Testis (tissue), 3 donors: ENCODE measurements around the gene NCEH1. TPM values are rescaled to one million over a fixed set of nuclear protein-coding genes. Genes with fewer than 3 reads are reported as not detected.

ENCODE experiments used
- DNase-seq: peaks from one replicate; pipeline ENCODE4 v3.0.0-alpha.2; 2019
- H3K27ac ChIP-seq, 2 donors: fragments of 200-600 bp; sonication (generic); one replicate each; pipeline ENCODE4 v1.5.1; 2019
- H3K27me3 ChIP-seq: fragments of 200-600 bp; sonication (generic); one replicate; pipeline ENCODE4 v1.5.1; 2019
- H3K36me3 ChIP-seq: fragments of 200-600 bp; sonication (generic); one replicate; pipeline ENCODE4 v1.5.1; 2017; ENCODE audit warnings: low read depth; ENCODE audit errors: missing control alignments
- H3K4me1 ChIP-seq: fragments of 200-600 bp; sonication (generic); one replicate; pipeline ENCODE4 v1.5.1; 2019
- H3K4me3 ChIP-seq, 2 donors: fragments of 200-600 bp; sonication (generic); one replicate each; pipeline ENCODE4 v1.5.1; 2017 to 2019
- H3K9me3 ChIP-seq: fragments of 200-600 bp; sonication (generic); one replicate; pipeline ENCODE4 v1.5.1; 2017
- CTCF ChIP-seq, 3 experiments: fragments of 450-650 bp in 2 of 3; fragments of 200-600 bp in 1 of 3; sonication (generic) in 1 of 3; IDR thresholded peaks; one replicate each; pipeline ENCODE4 v1.5.1; 2016 to 2019; ENCODE audit warnings: antibody characterized with exemption in 3 of 3, mild to moderate bottlenecking in 2 of 3, moderate library complexity in 1 of 3
- POLR2A ChIP-seq: fragments of 450-650 bp; IDR thresholded peaks from one replicate; pipeline ENCODE4 v1.6.1; 2017; ENCODE audit warnings: antibody characterized with exemption, mild to moderate bottlenecking, moderate library complexity
- WGBS, 2 donors: methylation state at CpG; one replicate each; pipeline ENCODE4 v1.1.5; 2018; 5-methylcytosine and 5-hydroxymethylcytosine counted together
- intact Hi-C: fragments of 100-400 bp; cut with DNase I; formaldehyde crosslinking; loops from one replicate; pipeline ENCODE4 v1.15.1; 2023; ENCODE audit warnings: low total_unique reads
- polyA plus RNA-seq: library from polyadenylated mRNA; stranded (reverse); fragments of 350-450 nt; fragmentation: Illumina TruSeq; extraction: RNeasy Lipid Tissue Mini Kit (QIAGEN cat#74804); gene quantifications from one replicate; pipeline ENCODE4 v1.2.3, GENCODE V29; 2014; ENCODE audit warnings: low read depth, low replicate concordance; ENCODE audit not compliant: insufficient read depth
- total RNA-seq, 2 donors: library from RNA; depleted of rRNA; stranded (reverse); fragments of >200 nt; gene quantifications; one replicate each; pipeline ENCODE4 v1.2.3, GENCODE V29; 2016

NCEH1 gene
- total and polyA plus RNA-seq, 3 donors from 2014 or later = 3.2 to 3.8 (median 3.3) TPM

- intact Hi-C loops = no loop called here
- H3K27ac ChIP-seq = peak within 1 kb of the TSS; percentile 53 to 79
Observed at GRCh38 chr3:172750368-172751174, 39.7 kb upstream of the NCEH1 start, which contains the start of gene ECT2. Gene ECT2, plus strand, starts transcription at chr3:172750726. Its CDS starts 3,805 bp downstream, at chr3:172754531.

GRCh38 chr3:172750069-172750367 lies 39.2 kb upstream of the NCEH1 start:
- Histone ChIP-seq H3K9me3 (no peaks in the 10 kb centered on the region), H3K4me3 (peak overlapping the region; percentile 70 to 86), H3K4me1 (no peaks in the 10 kb centered on the region), H3K36me3 (no peaks in the 10 kb centered on the region), H3K27ac (peak overlapping the region in 1 of 2 donors; percentile 46), H3K27me3 (no peaks in the 10 kb centered on the region)
- TF ChIP-seq CTCF (IDR thresholded peaks at IDR 0.05) (no peak), POLR2A (no peak)
- no peak for DNase-seq
- intact Hi-C loops = no loop called here
- 11 to 15% methylated on average over 9 of the region's 9 CpGs for WGBS, 2 donors

More at GRCh38 chr3:172750368-172751174, 39.7 kb upstream of the NCEH1 start, which contains the start of gene ECT2:
- peak; percentile 41 to 72 (median 65) for TF ChIP-seq CTCF (IDR thresholded peaks at IDR 0.05)
- TF ChIP-seq POLR2A = no peak
- Histone ChIP-seq H3K4me1 (no peaks in the 10 kb centered on the region), H3K4me3 (peak within 1 kb of the TSS; percentile 70 to 86), H3K36me3 (no peaks in the 10 kb centered on the region), H3K27me3 (no peaks in the 10 kb centered on the region), H3K9me3 (no peaks in the 10 kb centered on the region)
- WGBS, 2 donors = 0% methylated on average over 20 to 49 of the region's 49 CpGs
- DNase-seq = peak; percentile 100

GRCh38 chr3:172749230-172749965 lies 38.5 kb upstream of the NCEH1 start:
- H3K27me3 ChIP-seq = no peaks in the 10 kb centered on the region
- no peak for DNase-seq
- no peaks in the 10 kb centered on the region for H3K36me3 ChIP-seq
- H3K9me3 ChIP-seq = no peaks in the 10 kb centered on the region
- peak overlapping the region; percentile 70 to 86 for H3K4me3 ChIP-seq
- TF ChIP-seq CTCF (IDR thresholded peaks at IDR 0.05) (no peak), POLR2A (no peak)
- H3K27ac ChIP-seq = no peak overlapping the region
- H3K4me1 ChIP-seq = no peaks in the 10 kb centered on the region
- 20 to 30% methylated on average over 8 of the region's 8 CpGs for WGBS, 2 donors
- intact Hi-C loops = no loop called here

GRCh38 chr3:172746475-172746874 lies 35.6 kb upstream of the NCEH1 start:
- DNase-seq = no peak
- H3K27me3 ChIP-seq = no peaks in the 10 kb centered on the region
- no peak overlapping the region for H3K27ac ChIP-seq
- H3K9me3 ChIP-seq = no peaks in the 10 kb centered on the region
- no peaks in the 10 kb centered on the region for H3K36me3 ChIP-seq
- 75 to 79% methylated on average over 2 of the region's 2 CpGs for WGBS, 2 donors
- H3K4me1 ChIP-seq = no peaks in the 10 kb centered on the region
- TF ChIP-seq CTCF (IDR thresholded peaks at IDR 0.05) = no peak
- TF ChIP-seq POLR2A = no peak
- intact Hi-C loops = no loop called here
- H3K4me3 ChIP-seq = no peak overlapping the region
